ENCODE results near the gene SLC27A1.
"Not testable (repeated sequence)": the region's sequence is repeated elsewhere in the genome, so short reads cannot be mapped to it uniquely, and the experiment has no call there.

The SLC27A1 gene

DNA sequence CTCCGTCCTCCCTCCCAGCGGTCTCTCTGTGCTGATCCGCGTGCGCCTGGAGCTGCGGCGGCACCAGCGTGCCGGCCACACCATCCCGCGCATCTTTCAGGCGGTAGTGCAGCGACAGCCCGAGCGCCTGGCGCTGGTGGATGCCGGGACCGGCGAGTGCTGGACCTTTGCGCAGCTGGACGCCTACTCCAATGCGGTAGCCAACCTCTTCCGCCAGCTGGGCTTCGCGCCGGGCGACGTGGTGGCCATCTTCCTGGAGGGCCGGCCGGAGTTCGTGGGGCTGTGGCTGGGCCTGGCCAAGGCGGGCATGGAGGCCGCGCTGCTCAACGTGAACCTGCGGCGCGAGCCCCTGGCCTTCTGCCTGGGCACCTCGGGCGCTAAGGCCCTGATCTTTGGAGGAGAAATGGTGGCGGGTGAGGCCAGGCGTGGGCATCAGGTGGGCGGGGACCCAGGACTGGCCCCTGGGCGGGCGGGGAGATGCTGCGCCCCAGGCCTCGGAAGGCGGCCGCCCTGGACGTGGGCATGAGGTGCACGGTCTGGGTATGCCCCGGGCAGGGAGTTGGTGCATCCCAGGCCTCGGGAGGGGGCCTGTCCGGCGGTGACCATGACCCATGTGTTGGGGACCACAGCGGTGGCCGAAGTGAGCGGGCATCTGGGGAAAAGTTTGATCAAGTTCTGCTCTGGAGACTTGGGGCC lies 16.4 kb downstream of the SLC27A1 start:
- DNase-seq (ENCODE audit: low read depth in 2 of 2), result no peak

DNA sequence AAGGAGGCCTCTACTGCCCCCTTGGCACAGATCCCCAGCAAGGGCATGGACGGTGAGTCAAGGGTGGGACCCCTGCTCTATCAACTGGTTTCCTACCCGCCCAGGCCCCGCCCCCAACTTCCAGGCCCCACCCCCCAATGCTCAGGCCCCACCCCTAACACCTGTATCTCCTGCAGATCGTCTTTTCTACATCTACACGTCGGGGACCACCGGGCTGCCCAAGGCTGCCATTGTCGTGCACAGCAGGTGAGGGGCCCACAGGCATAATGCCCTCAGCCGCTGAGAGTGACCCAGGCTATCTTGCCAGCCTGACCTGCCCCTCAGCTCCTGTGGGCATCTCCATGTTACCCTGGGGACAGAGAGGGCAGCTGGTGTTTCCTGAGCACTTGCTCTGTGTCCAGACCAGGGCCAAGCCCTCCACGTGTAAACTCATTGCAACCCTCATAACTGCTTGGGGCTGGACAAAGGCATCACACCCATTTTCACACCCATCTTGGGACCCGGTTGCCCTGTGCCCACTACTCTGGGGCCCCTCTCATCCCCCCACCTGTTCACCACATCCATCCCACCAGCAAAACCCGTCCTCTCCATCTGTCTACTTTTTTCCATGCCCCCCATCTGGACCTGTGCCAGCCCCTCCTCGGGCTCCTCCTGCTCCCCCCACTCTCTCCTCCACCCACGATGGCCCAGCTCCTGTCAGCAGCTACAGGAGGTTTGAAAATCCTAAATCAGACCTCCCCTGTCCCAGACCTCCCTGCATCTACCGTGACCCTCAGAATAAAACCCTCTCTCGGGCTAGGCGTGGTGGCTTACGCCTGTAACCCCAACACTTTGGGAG lies 17.2 kb downstream of the SLC27A1 start:
- no peak for DNase-seq (ENCODE audit: low read depth in 2 of 2)

DNA sequence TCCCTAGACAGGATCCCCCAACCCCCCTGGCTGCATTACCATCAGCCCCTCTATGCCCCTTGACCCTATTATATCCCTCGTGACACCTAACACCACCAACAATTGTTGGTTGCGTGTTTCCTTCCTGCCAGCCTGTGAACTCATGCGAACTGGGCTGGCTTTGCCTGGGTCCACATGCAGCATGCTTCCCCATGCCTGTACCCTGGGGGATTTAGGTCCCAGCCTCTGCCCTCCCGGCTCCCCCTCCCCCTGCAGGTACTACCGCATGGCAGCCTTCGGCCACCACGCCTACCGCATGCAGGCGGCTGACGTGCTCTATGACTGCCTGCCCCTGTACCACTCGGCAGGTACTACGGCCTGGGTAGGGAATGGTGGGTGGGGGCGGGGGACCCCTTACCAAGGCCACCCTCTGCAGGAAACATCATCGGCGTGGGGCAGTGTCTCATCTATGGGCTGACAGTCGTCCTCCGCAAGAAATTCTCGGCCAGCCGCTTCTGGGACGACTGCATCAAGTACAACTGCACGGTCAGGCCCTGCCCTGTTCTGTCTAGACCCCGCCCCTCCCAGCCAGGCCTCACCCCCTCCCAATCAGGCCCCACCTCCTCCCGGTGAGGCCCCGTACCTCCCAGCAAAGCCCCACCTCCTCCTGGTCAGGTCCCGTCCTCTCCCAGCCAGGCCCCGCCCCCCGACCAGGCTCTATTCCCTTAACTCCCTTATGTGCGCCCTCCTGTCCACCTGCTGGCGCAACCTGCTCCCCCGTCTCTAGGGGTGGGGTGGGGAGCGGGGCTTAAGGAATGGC lies 18.5 kb downstream of the SLC27A1 start:
- peak; percentile 82 to 89 for DNase-seq (ENCODE audit: low read depth in 2 of 2)

DNA sequence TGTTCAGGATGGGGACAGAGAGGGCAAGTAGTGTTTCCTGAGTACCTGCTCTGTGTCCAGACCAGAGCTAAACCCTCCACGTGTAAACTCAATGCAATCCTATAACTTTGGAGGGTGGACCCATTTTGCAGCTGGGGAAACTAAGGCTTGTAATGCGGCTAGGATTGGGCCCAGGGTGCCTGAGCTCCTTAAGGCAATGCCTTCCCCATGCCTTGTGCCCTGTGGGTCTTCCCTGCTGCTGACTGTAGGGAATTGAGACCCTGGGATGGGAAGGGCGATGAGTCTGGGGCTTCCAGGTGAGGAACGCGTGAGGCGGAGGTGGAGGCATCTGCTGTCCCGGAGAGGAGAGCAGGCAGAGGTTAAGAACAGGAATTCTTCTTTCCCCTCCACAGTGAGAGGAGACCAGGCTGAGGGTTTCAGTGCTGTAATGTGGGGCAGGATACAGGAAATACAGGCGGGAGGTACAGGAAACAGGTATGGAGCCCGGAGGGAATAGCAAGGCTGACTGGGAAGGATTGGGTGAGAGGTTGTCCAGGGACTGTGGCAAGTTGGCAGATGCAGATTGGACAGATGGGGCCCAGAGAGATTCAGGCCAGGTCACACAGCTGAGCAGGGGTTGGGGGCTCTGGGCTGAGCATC lies 19.2 kb downstream of the SLC27A1 start:
- DNase-seq (ENCODE audit: low read depth in 2 of 2), result no peak

DNA sequence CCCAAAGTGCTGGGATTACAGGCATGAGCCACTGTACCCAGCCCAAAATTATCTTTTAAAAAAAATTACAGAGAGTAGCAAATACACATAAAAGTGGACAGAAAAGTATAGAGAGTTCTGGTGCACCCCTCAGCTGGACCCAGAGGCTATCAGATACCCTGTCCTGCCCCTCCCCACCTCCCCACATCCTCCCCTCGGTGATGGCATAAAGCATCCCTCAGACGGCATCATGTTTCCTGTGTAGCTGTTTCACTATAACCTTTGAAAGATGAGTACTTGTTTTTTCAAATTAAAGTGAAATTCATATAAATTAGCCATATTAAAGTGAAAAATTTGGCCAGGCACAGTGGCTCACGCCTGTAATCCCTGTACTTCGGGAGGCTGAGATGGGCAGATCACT lies 20.1 kb downstream of the SLC27A1 start:
- no peak for DNase-seq (ENCODE audit: low read depth in 2 of 2)

DNA sequence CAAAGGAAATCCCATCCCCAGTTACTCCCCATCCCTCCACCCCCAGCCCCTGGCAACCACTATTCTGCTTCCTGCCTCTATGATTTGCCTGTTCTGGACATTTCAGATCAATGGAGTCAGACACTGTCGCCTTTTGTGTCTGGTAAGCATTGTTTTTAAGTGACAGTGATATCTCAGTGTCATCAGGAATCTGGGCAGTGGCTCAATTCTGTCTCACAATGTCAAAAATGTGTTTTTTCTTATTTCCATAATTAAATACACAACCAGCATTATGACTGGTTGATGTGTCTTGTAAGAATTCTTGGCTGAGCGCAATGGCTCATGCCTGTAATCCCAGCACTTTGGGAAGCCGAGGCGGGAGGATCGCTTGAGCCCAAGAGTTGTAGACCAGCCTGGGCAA lies 21.0 kb downstream of the SLC27A1 start:
- DNase-seq (ENCODE audit: low read depth in 2 of 2), result no peak

DNA sequence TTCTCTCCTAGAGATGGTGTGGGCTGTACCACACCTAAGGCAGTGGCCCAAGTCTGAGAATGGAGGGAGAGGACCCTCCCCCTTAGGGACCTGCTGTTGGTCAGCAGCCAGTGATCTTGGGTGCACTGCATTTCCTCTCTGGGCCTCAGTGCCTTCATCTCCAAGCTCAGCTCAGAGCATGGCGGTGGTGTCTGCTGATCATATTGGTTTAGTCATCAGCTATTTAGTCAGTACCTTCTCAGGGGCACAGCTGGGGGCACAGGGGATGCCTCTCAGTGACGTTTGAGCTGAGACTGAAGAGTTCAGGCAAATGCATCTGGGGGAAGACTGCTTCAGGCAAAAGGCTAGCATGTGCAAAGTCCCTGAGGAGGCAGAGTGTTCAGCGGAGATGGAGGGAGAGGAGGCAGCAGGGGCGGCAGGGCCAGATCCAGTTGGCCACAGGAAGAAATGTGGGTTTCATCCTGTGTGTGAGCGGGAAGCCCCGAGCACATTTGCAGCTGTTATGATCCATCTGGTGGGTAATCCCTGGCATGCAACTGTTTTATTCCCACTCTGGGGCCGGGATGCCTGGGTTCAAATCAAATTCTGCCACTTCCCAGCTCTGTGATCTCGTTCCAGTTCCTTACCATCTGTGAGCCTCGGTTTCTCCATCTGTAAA lies 25.4 kb downstream of the SLC27A1 start:
- no peak for DNase-seq (ENCODE audit: low read depth in 2 of 2)

DNA sequence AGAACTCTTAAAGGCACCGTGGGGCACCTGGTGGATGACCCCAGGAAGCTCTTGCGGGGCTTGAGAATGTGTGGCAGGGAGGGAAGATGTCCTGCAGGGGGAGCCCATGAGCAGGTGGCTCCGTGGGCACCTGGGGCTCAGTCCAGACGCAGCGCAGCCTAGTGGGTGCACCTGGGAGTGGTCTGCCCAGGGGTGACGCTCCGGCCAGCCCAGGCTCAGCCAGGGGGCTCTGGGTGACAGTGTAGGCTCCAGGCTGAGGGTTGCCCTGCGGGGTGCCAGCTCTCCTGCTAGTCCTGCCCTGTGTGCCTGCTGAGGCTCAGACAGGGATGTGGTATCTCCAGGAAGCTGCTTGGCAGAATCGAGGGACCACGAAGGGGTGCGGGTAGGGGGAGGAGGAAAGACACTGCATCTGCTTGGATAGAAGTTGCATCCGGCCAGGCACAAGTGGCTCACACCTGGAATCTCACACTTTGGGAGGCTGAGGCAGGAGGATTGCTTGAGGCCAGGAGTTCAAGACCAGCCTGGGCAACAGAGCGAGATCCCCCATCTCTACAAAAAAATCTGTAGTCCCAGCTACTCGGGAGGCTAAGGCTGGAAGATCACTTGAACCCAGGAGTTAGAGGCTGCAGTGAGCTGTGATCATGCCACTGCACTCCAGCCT lies 26.1 kb downstream of the SLC27A1 start:
- DNase-seq (ENCODE audit: low read depth in 2 of 2), result peak; percentile 76 to 82

DNA sequence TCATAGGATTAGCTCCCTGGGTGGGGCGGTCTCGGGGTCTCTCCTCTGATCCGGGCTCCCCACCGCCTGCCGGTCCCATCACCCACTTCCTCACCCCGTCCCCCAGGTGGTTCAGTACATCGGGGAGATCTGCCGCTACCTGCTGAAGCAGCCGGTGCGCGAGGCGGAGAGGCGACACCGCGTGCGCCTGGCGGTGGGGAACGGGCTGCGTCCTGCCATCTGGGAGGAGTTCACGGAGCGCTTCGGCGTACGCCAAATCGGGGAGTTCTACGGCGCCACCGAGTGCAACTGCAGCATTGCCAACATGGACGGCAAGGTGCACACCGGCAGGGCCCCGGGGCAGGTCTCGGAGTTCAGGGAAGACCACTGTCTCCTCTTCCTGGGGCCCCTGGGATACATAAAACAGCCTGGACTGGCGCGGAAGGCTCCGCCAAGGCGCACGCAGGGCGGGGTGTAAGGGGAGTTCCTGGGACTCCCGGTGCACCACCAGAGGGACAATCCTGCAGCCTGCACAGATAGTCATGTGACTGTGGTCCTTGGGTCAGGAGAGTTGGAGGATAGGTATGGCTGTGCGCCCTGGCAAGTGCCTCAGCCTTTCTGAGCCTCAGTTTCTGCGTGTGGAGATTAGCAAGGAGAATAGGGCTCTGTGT lies 26.9 kb downstream of the SLC27A1 start:
- no peak for DNase-seq (ENCODE audit: low read depth in 2 of 2)

DNA sequence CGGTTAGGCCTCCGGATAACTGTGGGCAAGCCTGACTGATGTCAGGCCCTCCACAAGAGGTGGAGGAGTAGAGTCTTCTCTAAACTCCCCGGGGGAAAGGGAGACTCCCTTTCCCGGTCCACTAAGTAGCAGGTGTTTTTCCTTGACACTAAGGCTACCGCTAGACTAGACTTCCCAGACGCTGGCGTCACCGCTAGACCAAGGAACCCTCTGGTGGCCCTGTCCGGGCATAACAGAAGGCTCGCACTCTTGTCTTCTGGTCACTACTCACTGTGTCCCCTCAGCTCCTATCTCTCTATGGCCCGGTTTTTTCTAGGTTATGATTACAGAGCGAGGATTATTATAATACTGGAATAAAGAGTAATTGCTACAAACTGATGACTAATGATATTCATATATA lies 28.7 kb downstream of the SLC27A1 start:
- not testable (repeated sequence) for DNase-seq (ENCODE audit: low read depth in 2 of 2)

DNA sequence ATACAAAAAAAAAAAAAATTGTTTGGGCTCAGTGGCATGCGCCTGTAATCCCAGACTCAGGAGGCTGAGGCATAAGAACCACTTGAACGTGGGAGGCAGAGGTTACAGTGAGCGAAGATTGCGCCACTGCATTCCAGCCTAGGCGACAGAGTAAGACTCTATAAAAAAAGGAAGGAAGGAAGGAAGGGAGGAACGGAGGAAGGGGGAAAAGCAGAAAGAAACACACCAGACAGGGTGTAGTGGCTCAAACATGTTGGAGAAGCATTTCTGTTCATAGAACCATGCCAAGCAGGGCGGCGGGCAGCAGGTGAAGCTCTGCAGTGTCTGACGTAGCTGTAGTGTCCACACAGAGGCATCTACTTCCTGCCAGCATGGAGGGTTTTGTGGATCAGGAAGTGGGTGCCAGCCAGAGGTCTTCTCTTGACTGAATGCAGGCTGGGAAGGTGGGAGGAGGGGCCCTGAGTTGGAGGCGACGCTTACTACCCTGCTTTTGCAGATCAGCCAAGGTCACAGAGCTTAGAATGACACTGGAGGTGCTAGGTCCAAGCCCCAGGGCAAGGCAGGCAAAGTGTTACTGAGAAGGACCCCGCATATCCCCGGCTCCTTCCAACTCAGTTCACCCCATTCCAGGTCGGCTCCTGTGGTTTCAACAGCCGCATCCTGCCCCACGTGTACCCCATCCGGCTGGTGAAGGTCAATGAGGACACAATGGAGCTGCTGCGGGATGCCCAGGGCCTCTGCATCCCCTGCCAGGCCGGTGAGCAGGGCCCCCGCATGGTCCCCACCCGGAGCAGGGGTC lies 29.5 kb downstream of the SLC27A1 start:
- DNase-seq (ENCODE audit: low read depth in 2 of 2), result no peak

DNA sequence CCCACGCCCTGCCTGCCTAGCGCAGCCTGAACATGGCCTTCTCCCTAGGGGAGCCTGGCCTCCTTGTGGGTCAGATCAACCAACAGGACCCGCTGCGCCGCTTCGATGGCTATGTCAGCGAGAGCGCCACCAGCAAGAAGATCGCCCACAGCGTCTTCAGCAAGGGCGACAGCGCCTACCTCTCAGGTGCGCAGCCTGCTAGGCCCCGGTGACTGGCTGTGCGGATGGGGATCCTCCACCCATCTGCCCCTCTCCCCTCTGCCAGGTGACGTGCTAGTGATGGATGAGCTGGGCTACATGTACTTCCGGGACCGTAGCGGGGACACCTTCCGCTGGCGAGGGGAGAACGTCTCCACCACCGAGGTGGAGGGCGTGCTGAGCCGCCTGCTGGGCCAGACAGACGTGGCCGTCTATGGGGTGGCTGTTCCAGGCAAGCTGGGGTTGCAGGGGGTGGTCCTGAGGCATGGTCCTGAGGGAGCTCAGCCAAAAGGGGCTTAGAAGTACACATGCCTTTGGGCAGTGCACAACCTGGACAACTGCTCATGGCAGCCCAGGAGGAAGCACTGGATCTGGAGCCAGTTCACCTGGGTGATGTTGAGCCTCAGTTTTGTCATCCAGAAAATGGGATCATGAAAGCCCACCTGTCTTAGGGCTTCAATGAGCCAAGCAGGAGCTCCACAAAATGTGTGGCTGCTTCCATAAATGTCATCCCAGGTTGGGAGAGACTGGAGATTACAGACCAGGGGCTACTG lies 30.3 kb downstream of the SLC27A1 start:
- no peak for DNase-seq (ENCODE audit: low read depth in 2 of 2)

DNA sequence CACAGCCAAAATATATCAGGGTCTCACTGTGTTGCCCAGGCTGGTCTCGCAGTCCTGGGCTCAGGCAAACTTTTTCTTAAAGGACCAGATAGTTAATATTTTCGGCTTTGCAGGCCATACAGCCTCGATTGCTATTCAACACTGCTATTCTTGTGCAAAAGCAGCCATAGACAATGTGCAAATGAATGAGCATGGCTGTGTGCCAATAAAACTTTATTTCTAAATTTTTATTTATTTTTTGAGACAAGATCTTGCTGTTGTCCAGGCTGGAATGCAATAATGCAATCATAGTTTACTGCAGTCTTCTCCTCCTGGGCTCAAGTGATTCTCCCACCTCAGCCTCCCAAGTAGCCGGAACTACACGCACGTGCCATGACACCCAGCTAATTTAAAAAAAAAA lies 32.9 kb downstream of the SLC27A1 start:
- no peak for DNase-seq (ENCODE audit: low read depth in 2 of 2)

DNA sequence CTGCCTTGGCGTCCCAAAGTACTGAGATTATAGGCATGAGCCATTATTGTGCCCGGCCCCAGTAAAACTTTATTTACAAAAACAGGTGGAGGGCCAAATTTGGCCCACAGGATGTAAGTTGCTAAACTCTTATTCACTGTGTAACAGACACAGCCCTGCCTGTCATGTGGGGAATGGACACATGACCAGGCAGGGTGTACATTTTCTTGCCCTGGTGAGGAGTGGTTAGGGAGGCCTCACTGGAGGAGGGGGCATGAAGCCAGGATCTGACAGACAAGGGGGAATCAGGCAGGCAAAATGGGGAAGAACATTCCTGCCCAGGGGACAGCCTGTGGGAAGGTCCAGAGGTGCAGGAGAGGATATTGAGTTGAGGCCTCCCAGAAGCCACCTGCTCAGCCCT lies 33.7 kb downstream of the SLC27A1 start:
- no peak for DNase-seq (ENCODE audit: low read depth in 2 of 2)

DNA sequence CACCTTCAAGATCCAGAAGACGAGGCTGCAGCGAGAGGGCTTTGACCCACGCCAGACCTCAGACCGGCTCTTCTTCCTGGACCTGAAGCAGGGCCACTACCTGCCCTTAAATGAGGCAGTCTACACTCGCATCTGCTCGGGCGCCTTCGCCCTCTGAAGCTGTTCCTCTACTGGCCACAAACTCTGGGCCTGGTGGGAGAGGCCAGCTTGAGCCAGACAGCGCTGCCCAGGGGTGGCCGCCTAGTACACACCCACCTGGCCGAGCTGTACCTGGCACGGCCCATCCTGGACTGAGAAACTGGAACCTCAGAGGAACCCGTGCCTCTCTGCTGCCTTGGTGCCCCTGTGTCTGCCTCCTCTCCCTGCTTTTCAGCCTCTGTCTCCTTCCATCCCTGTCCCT lies 34.1 kb downstream of the SLC27A1 start:
- no peak for DNase-seq (ENCODE audit: low read depth in 2 of 2)

DNA sequence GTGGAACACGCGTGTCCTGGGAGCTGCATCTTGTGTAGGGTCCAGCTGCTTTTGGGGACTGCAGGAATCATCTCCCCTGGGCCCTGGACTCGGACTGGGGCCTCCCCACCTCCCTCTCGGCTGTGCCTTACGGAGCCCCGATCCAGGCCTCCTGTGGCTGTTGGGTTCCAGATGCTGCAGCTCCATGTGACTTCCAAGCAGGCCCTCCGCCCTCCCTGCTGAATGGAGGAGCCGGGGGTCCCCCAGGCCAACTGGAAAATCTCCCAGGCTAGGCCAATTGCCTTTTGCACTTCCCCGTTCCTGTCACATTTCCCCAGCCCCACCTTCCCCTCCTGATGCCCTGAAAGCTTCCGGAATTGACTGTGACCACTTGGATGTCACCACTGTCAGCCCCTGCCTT lies 34.9 kb downstream of the SLC27A1 start:
- DNase-seq (ENCODE audit: low read depth in 2 of 2), result no peak

DNA sequence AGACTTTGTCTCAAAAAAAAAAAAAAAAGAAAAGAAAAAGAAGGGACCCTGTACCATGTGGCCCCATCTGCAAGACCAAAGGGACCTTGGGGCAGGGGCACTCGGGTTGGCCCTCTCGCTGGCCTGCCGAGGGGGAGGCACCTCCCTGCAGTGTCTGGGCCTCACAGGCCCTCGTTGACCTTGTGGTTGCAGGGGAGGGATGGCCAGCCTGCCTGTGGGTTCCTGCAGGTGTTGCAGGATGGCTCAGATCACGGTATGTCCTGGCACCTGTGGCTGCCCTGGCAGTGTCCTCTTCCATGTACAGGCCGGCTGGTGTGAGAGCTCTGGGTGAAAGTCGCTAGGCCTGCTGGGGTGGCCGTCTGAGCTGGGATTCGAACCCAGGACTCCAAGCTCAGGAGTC lies 36.4 kb downstream of the SLC27A1 start:
- DNase-seq (ENCODE audit: low read depth in 2 of 2), result no peak

DNA sequence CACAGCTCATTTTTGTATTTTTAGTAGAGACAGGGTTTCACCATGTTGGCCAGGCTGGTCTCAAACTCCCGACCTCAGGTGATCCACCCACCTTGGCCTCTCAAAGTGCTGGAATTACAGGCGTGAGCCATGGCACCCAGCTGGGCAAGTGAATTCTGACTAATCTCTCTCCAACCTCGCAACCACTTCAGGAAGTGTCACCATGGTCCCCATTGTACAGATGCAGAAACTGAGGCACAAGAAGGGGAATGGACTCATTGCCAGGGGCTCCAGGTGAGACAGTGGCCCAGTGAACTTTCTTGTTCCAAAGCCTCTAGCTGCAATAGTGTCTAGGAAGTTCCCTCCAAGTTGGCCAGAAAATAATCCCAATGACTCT lies 38.2 kb downstream of the SLC27A1 start:
- not testable (repeated sequence) for DNase-seq (ENCODE audit: low read depth in 2 of 2)
